T-helper 2 cell treated with Interferon-gamma antibody and Interleukin-4, amounts not matched to agents 100 ng/mL and 5 ng/mL, for 36 hours (primary cell): ENCODE measurements around the gene LAMTOR1. TPM values are rescaled to one million over a fixed set of nuclear protein-coding genes. Genes with fewer than 3 reads are reported as not detected.

Source experiments
- intact Hi-C: fragments of 100-400 bp; cut with micrococcal nuclease; formaldehyde crosslinking; loops from one replicate; pipeline ENCODE4 v1.15.1; 2023
- total RNA-seq: library from RNA; stranded (reverse); gene quantifications from 2 replicates; pipeline ENCODE4 v1.2.3, GENCODE V29; 2022

The LAMTOR1 gene
- total RNA-seq, 1 donor from 2014 or later = 84.5 TPM

DNA sequence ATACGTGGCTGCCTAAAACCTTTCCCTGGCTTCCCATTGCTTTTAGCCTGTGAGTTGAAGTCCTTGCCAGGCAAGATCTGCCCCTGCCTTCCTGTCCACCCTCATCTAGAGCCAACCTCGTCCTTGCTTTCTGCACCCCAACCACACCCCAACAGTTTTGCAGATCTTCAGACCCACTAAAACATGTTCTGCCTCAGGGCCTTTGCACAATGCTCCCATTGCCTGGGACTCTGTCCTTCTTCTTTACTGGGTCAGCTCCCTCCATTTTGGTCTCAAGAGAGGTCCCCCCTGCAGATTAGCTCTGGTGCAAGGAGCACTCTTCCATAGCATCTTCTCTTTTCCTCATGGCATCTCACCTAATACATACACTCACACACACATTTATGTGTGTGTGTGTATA lies 17.8 kb upstream of the LAMTOR1 start:
- intact Hi-C loops = no loop called here

DNA sequence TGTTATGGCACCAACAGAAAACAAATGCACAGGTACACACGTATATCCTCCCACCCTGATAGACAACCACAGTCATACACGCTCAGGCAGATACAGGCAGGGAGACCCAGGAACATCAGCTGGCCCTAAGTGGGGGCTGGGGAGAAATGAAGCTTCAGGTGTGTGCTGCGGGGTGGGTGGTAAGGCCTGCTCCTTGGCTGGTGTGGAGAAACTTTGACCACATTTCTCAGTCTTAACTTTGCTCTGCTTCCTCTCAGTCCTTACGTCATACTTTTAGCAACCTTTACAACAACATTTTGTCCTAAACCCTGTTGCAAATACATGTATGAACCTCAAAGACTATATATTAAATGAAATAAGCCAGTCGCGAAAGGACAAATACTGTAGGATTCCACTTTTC lies 16.1 kb upstream of the LAMTOR1 start:
- intact Hi-C loops = no loop called here

GRCh38 chr11:72116019-72116755 lies 13.1 kb upstream of the LAMTOR1 start:
- intact Hi-C loops = no loop called here

GRCh38 chr11:72114570-72114969 lies 11.5 kb upstream of the LAMTOR1 start:
- intact Hi-C loops = no loop called here

DNA sequence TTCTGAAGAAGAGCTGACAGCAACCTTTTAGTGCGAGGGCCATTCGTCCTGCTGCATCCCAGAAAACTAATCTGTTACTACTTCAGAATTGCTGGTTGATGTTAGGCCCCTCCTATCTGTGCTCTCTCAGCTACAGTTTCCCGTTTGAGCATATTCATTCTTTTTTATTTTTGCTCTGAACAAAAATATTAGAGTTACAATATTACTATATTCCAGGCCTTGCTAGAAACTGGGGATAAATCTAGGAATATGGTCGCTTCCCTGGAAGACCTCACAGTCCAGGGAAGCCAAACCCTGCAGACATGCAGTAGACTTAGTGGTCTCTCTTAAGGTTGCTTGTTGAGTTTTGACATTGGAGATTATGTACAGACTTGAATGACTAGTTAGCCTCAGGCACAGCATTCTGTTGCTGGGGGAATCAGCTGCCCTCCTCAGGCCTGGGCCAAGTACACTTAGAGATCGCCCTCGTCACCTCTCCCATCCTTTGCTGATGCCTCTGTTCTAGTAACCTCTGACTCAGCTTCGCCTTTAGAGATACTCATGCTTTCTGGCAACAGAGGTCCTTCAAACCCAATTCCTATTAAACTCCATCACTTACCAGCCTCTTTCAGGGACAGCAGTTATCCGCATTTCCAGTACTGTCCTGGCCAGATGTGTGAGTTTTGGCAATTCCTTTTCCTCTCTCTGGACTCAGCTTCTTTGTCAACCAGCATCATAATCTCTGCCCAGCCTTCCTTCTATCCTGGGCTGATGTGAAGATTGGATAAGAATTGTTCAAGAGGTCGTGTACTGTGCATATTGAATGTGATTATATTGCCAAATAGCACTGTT lies 10.1 kb upstream of the LAMTOR1 start:
- intact Hi-C loops = loop anchor here (1.0 to 2.0 kb wide), 7 partner anchors 10 to 321 kb away; partner anchors contain the start of genes CLPB, LAMTOR1, LRRC51 and NUMA1

- intact Hi-C loops = loop anchor here (1.0 to 2.0 kb wide), 7 partner anchors 9 to 322 kb away; partner anchors contain the start of genes CLPB, LAMTOR1, LRRC51 and NUMA1
These were observed 9.3 kb upstream of the LAMTOR1 start, which contains the start of gene ANAPC15 for GRCh38 chr11:72112143-72112977. Gene ANAPC15, minus strand, starts transcription at chr11:72112695. Its CDS starts 1,419 bp downstream, at chr11:72111276.

- intact Hi-C loops = loop anchor here (1.0 to 2.0 kb wide), 7 partner anchors 8 to 323 kb away; partner anchors contain the start of genes CLPB, LAMTOR1, LRRC51 and NUMA1
These were observed 8.4 kb upstream of the LAMTOR1 start for GRCh38 chr11:72111300-72112142.

DNA sequence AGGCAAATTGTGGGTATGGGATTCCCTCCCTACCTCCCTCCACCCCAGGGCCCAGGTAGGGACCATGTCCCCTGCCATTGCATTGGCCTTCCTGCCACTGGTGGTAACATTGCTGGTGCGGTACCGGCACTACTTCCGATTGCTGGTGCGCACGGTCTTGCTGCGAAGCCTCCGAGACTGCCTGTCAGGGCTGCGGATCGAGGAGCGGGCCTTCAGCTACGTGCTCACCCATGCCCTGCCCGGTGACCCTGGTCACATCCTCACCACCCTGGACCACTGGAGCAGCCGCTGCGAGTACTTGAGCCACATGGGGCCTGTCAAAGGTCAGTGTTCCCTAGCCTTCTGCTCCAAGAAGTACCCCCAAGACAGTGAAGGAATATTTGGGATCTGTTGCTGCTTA lies 2.8 kb upstream of the LAMTOR1 start, which contains the start of gene TOMT:
TOMT (plus strand) TSS at position 37 of the 400 bp plus-strand sequence; CDS start at position 65, 28 bp downstream.
- intact Hi-C loops = loop anchor here (10.0 kb wide), 1 partner anchor 1679 kb away; the partner anchor contains the start of gene MRPL48

DNA sequence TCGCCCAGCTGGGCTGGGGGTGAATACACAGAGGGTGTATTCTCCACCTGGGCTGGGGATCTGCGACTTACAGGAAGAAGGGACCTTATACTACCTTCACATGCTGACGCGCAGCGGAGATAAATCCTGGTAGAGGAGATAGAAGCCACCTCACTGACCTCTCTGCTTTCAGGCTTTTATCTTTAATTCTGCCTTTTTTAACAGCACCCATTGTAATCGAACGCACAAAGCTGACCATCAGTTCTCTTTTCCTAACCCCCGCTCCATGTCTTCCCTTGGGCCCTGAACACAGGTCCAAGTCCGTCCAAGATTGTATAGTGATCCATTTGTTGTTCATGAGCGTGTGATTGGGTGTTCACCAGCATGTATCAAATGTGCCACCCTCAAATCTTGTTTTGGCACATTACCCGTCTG lies 664 bp upstream of the LAMTOR1 start:
- intact Hi-C loops = loop anchor here (1.0 to 10.0 kb wide), 7 partner anchors 9 to 1681 kb away; partner anchors contain the start of genes ANAPC15, CLPB, LRRC51 and MRPL48

DNA sequence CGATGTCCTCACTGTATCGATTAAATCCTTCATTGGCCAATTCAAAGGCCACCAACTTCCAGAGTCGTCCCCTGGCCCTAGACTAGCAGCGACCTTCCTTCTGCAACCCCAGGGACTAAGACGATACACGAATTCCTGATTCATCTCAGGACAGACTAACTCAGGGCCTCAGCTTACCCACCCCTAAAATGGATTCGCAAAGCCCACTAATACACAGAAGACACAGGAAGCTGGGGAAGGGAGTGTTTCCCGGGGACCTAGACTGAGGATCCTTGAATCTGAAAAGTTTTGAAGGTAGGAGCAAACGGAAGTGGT lies 509 bp downstream of the LAMTOR1 start:
- intact Hi-C loops = loop anchor here (2.0 to 10.0 kb wide), 4 partner anchors 40 to 1682 kb away; partner anchors contain the start of genes CLPB and MRPL48

- intact Hi-C loops = loop anchor here (2.0 to 10.0 kb wide), 4 partner anchors 40 to 1683 kb away; partner anchors contain the start of genes CLPB and MRPL48
These were observed 935 bp downstream of the LAMTOR1 start for GRCh38 chr11:72102162-72102561.

DNA sequence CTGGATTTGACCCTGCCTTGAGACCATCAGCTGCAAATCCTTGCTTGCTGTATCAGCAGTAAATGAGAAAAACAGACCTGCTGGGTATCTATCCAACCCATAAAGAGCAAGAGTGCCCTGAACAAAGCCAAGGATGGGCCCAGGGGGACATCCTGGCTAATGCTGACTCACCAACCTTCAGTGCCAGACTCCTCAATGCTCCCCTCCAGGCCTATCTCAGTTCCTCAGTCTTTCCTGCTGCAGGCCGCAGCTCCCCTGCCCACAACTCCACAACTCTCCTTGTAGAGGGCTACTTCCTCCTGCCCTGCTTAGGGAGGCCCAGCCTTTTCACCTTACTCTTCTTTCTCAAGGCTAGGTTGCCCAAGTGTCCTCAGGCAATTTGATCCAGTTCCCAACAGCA lies 2.6 kb downstream of the LAMTOR1 start:
- intact Hi-C loops = loop anchor here (5.0 to 10.0 kb wide), 2 partner anchors 42 to 1684 kb away; partner anchors contain the start of gene MRPL48

DNA sequence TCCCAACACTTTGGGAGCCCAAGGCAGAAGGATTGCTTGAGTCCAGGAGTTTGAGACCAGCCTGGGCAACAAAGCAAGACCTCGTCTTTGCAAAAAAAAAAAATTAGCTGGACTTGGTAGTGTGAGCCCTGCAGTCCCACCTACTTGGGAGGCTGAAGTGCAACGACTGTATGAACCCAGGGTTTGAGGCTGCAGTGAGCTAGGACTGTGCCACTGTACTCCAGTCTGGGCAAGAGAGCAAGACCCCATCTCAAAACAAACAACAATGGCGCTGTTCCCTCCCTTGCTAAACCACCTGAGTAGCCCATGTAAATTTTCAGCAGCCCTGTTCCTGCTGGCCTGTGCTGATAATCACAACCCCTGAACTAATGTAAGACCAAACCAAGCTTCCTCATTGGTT lies 3.1 kb downstream of the LAMTOR1 start:
- intact Hi-C loops = loop anchor here (5.0 to 10.0 kb wide), 2 partner anchors 42 to 1685 kb away; partner anchors contain the start of gene MRPL48

- intact Hi-C loops = no loop called here
These were observed 4.4 kb downstream of the LAMTOR1 start for GRCh38 chr11:72098741-72099140.

DNA sequence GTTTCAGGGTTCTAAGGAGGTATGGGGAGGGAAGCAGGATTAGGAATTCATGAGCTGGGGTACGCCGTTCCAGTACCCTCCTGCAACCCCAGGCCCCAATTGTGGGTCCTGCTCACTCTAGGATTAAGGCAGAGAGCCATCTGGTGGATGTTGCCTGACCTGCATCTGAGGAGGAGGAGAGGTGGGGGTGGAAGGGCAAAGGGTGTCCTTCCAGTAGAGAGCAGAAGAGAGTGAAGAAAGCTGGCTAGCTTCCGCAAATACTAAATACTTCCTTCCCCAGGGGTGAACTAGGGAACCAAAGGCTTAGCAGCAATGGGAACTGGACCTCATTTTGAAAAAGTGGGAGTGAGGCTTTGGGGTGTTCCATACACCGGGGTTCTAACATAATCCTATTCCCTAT lies 11.8 kb downstream of the LAMTOR1 start:
- intact Hi-C loops = loop anchor here (1.0 to 2.0 kb wide), 2 partner anchors 66 to 114 kb away; no protein-coding TSS in a partner anchor

DNA sequence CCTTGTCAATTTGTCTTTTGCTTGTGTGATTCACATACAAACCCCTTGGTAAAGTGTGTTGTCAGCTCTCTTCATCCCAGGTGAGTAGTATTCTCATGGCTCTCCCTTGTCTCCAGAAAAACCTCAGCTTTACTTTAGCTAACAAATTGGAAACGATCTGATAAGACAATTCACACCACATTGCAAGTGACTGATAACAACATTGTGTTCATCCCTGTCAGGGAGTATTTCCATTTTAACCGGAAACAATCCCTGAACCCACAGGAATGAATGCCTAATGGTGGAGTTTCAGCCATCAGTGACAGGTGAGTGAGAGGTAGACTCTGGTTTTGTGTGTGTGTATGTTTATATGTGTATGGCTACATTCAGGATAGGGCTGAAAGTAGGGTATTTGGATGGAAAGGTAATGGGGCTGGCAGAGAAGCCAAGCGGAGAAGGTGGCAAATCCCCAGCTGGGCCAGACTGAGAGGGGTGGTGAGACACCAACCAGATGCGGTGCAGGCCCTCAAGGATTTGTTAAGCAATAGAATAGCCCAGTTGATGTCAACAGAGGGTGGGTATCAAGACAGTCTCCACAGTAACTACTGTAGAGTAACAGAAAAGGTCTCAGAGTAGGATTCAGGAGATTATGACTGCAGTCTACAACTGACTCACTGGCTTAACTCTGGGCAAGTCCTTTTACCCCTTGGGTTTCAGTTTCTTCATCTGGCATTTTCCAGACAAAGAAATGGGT lies 14.9 kb downstream of the LAMTOR1 start:
- intact Hi-C loops = loop anchor here (10.0 kb wide), 1 partner anchor 303 kb away; no protein-coding TSS in a partner anchor

DNA sequence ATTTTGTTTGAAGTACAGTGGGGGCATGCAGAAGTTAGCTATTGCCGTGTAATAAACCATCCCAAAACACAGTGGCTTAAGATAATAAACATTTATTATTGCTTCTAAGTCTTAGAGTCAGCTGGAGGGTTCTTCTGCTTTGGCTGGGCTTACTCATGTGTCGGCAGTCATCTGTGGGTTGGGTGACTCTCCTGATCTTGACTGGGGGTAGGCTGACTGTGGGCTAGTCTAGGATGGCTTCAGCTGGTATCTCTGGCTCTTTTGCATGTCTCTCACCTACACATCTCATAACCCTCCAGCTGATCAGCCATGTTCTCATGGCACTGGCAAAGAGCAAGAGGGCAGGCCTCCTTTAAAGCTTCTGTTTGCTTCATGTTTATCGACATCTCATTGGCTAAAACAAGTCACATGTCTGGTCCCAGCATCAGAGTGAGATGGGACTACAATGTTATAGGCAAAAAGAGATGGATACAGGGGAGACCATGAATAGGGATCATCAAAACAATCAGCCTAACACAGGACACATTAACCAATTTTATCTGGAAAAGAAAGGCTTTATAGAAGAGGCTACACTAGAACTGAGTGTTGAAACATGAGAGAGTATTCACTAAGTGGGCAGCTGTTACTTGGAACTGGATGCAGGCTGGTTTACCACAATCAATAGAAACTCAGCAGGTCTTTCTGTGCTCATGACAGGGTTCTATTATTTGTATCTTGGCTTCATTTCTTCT lies 17.3 kb downstream of the LAMTOR1 start:
- intact Hi-C loops = loop anchor here (10.0 kb wide), 1 partner anchor 301 kb away; no protein-coding TSS in a partner anchor

DNA sequence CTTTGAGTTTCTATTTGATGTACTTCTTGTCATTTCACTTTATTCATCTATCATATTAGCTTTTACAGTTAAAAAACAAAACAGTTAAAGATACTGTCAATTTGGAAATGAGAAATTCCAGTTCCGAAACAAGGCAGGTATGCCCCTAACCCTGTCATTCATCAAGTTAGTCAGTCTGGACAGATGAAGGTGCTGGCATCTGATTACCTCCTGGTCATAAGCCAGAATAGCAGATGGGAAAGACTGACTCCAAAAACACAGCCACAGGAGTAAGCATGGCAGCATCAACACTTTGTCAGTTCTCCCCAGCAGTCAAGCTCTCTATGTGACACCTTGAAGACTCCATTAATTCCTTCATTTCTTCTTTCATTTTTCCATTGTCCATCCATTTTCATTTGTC lies 18.1 kb downstream of the LAMTOR1 start:
- intact Hi-C loops = loop anchor here (10.0 kb wide), 1 partner anchor 300 kb away; no protein-coding TSS in a partner anchor
